HUES48 (cell line): ENCODE results near the gene VSIG4.

ENCODE experiments used
- H3K27ac ChIP-seq: one replicate; pipeline ENCODE4 v1.7.0; 2013; ENCODE audit warnings: low read depth, low read length, inconsistent platforms
- H3K27me3 ChIP-seq: 2 replicates; pipeline ENCODE4 v1.6.1; 2013; ENCODE audit warnings: mild to moderate bottlenecking, low read length; ENCODE audit not compliant: control insufficient read depth, insufficient read depth
- H3K36me3 ChIP-seq: 2 replicates; pipeline ENCODE4 v1.6.1; 2013; ENCODE audit warnings: low read length; ENCODE audit not compliant: control insufficient read depth, insufficient read depth
- H3K4me1 ChIP-seq: 2 replicates; pipeline ENCODE4 v1.6.1; 2013; ENCODE audit warnings: mild to moderate bottlenecking, low read length; ENCODE audit not compliant: control insufficient read depth, insufficient read depth
- H3K4me3 ChIP-seq: 2 replicates; pipeline ENCODE4 v1.5.1; 2013; ENCODE audit warnings: mild to moderate bottlenecking, low read depth, low read length
- H3K9ac ChIP-seq: 2 replicates; pipeline ENCODE4 v1.6.1; 2013; ENCODE audit warnings: mild to moderate bottlenecking, low read depth, low read length, moderate library complexity
- H3K9me3 ChIP-seq: 2 replicates; pipeline ENCODE4 v1.6.1; 2013; ENCODE audit warnings: low read length; ENCODE audit not compliant: control insufficient read depth, insufficient read depth

VSIG4 gene

GRCh38 chrX:66016905-66017658, 22.8 kb downstream of the VSIG4 start:
- no peaks in the 10 kb centered on the region for H3K36me3 ChIP-seq
- H3K27me3 ChIP-seq: no peaks in the 10 kb centered on the region
- peaks cover 52% of the 10 kb centered on the region for H3K9me3 ChIP-seq
- no peaks in the 10 kb centered on the region for H3K4me1 ChIP-seq
- H3K4me3 ChIP-seq: no peak overlapping the region
- H3K9ac ChIP-seq: no peak overlapping the region
- no peak overlapping the region for H3K27ac ChIP-seq

GRCh38 chrX:66015900-66016689, 23.8 kb downstream of the VSIG4 start:
- Histone ChIP-seq H3K4me1 (no peaks in the 10 kb centered on the region), H3K27ac (no peak overlapping the region), H3K9me3 (peaks cover 50% of the 10 kb centered on the region), H3K4me3 (no peak overlapping the region), H3K27me3 (no peaks in the 10 kb centered on the region), H3K9ac (no peak overlapping the region), H3K36me3 (no peaks in the 10 kb centered on the region)

- H3K4me3 ChIP-seq: no peak overlapping the region
- H3K4me1 ChIP-seq: no peaks in the 10 kb centered on the region
- no peaks in the 10 kb centered on the region for H3K27me3 ChIP-seq
- peaks cover 45% of the 10 kb centered on the region for H3K9me3 ChIP-seq
- no peaks in the 10 kb centered on the region for H3K36me3 ChIP-seq
- no peak overlapping the region for H3K9ac ChIP-seq
- no peak overlapping the region for H3K27ac ChIP-seq
Measured at GRCh38 chrX:66015152-66015831, 24.6 kb downstream of the VSIG4 start.

DNA sequence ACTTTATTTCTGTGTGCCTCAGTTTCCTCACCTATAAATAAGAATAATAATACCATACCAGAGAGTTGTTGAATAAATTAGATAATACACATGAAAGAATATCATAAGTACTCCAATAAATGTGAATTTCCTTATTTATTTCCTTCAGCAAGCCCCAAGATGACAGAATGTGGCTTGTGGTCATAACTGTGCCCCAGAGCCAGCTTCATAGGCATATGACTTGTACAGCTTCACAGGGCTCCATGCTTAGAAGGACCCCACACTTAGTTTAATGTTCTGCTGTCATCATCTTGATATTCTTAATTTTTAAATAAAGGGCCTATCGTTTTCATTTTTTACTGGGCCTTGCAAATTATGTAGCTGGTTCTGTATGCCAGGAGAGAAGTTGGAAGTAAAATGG, 25.3 kb downstream of the VSIG4 start:
- no peak overlapping the region for H3K9ac ChIP-seq
- H3K27ac ChIP-seq: no peak overlapping the region
- no peaks in the 10 kb centered on the region for H3K36me3 ChIP-seq
- no peaks in the 10 kb centered on the region for H3K4me1 ChIP-seq
- H3K4me3 ChIP-seq: no peak overlapping the region
- peaks cover 44% of the 10 kb centered on the region for H3K9me3 ChIP-seq
- H3K27me3 ChIP-seq: no peaks in the 10 kb centered on the region

- Histone ChIP-seq H3K4me1 (no peaks in the 10 kb centered on the region), H3K4me3 (no peak overlapping the region), H3K27ac (no peak overlapping the region), H3K9ac (no peak overlapping the region), H3K9me3 (peaks cover 44% of the 10 kb centered on the region), H3K36me3 (no peaks in the 10 kb centered on the region), H3K27me3 (no peaks in the 10 kb centered on the region)
Measured at GRCh38 chrX:66014084-66014483, 25.8 kb downstream of the VSIG4 start.

DNA sequence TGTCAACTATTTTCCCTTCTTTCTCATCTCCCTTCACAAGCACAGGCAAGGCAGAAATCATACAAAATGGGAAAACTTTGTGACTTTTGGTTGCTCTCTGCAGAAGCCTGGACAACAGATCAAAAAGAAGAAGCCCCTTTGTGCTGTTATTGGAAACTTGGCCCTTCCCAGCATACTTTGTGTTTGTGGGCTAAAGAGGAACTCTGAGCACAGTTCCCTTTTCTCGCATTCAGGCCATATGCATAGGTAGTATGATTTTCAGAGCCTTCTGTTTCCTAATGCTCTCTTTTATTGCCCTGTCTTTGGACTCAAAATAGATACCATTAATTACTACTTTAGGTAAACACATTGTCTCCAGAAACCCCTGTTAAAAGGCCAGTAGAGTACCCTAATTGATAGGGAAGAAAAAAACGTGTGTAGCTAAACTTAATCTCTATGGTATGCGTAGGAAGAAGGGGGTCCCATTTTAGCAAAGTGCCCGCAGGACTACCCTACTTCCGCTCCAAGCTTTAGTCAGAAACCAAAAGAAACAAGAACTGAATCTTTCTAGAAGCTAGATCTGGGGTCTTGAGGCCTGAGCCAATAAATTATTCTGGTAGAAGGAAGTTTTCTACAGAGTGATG, 26.6 kb downstream of the VSIG4 start:
- Histone ChIP-seq H3K4me3 (no peak overlapping the region), H3K4me1 (no peaks in the 10 kb centered on the region), H3K9ac (no peak overlapping the region), H3K27ac (no peak overlapping the region), H3K9me3 (peaks cover 37% of the 10 kb centered on the region), H3K27me3 (no peaks in the 10 kb centered on the region), H3K36me3 (no peaks in the 10 kb centered on the region)

- H3K9me3 ChIP-seq: peaks cover 33% of the 10 kb centered on the region
- no peak overlapping the region for H3K9ac ChIP-seq
- no peaks in the 10 kb centered on the region for H3K27me3 ChIP-seq
- H3K4me3 ChIP-seq: no peak overlapping the region
- no peaks in the 10 kb centered on the region for H3K4me1 ChIP-seq
- no peaks in the 10 kb centered on the region for H3K36me3 ChIP-seq
- H3K27ac ChIP-seq: no peak overlapping the region
Measured at GRCh38 chrX:66012094-66012534, 27.8 kb downstream of the VSIG4 start.

GRCh38 chrX:66009231-66009845, 30.5 kb downstream of the VSIG4 start:
- Histone ChIP-seq H3K36me3 (no peaks in the 10 kb centered on the region), H3K4me1 (no peaks in the 10 kb centered on the region), H3K4me3 (no peak overlapping the region), H3K9ac (no peak overlapping the region), H3K27ac (no peak overlapping the region), H3K9me3 (peaks cover 37% of the 10 kb centered on the region), H3K27me3 (no peaks in the 10 kb centered on the region)

DNA sequence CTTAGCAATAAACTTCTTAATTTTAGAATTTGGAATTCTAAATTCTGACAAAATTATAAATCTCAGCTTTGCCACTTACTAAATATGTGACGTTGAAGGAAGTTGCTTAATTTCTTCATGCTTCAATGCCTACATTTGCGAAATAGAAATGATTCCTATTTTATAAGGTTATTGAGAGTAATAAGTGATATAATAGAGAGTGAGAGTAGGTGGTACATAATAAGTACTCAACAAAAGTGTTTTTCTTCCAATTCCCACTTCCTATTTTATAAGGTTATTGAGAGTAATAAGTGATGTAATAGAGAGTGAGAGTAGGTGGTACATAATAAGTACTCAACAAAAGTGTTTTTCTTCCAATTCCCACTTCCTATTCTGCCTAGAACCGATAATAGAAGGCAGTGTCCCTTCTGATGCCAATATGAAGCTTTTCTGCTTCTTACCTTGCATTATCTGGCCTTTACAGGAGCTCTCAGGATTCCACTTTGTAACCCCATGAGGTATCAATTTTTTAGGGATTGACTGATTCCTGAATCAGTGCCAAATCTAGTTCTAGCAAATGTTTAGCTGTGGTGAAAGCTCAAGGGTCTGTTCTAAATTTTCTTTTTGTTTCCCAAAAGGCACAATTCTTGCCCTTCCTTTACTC, 31.4 kb downstream of the VSIG4 start:
- Histone ChIP-seq H3K36me3 (no peaks in the 10 kb centered on the region), H3K4me3 (no peak overlapping the region), H3K27ac (no peak overlapping the region), H3K4me1 (no peaks in the 10 kb centered on the region), H3K9ac (no peak overlapping the region), H3K27me3 (no peaks in the 10 kb centered on the region), H3K9me3 (peaks cover 37% of the 10 kb centered on the region)

- Histone ChIP-seq H3K36me3 (no peaks in the 10 kb centered on the region), H3K9me3 (peaks cover 38% of the 10 kb centered on the region), H3K27me3 (no peaks in the 10 kb centered on the region), H3K4me1 (no peaks in the 10 kb centered on the region), H3K4me3 (no peak overlapping the region), H3K9ac (no peak overlapping the region), H3K27ac (no peak overlapping the region)
Measured at GRCh38 chrX:66007851-66008250, 32.0 kb downstream of the VSIG4 start.
